PC-9 (cell line): Measurements from ENCODE around the gene HIVEP2. TPM values are rescaled to one million over a fixed set of nuclear protein-coding genes. Genes with fewer than 3 reads are reported as not detected.

ENCODE experiments used
- BruUV-seq: library from RNA; stranded (reverse); fragments of 400-500 nt; replicated peaks from 2 replicates; lab custom pipeline; 2021; lab: Mats Ljungman, UMichigan
- CTCF ChIA-PET: fragments of 300-600 bp; sonication (Branson Sonifier 250); formaldehyde crosslinking; loops from one replicate; lab custom pipeline; 2022; ENCODE audit warnings: antibody characterized with exemption; lab: Charles Lee
- POLR2A ChIA-PET: fragments of 300-600 bp; sonication (Branson Sonifier 250); formaldehyde crosslinking; loops from one replicate; lab custom pipeline; 2022; ENCODE audit warnings: antibody characterized with exemption; ENCODE audit not compliant: unreplicated experiment; lab: Charles Lee
- DNase-seq, 2 experiments: peaks; one replicate each; pipeline versions ENCODE4 v3.0.0 to v3.0.0-alpha.2; 2015 to 2022; ENCODE audit warnings: mixed read lengths in 1 of 2
- H2AFZ ChIP-seq: fragments of 200-600 bp; sonication (generic); 2 replicates; pipeline ENCODE4 v1.8.1; 2017; ENCODE audit warnings: antibody characterized with exemption
- H3F3A ChIP-seq: fragments of 200-600 bp; sonication (generic); 2 replicates; pipeline ENCODE4 v1.8.1; 2017; ENCODE audit warnings: antibody characterized with exemption, mild to moderate bottlenecking, low read depth; ENCODE audit not compliant: insufficient read depth
- H3K27ac ChIP-seq: fragments of 200-600 bp; sonication (generic); 2 replicates; pipeline ENCODE4 v1.6.1; 2016; ENCODE audit warnings: mixed run types
- H3K27me3 ChIP-seq: fragments of 200-600 bp; sonication (generic); 2 replicates; pipeline ENCODE4 v1.6.1; 2016; ENCODE audit warnings: low read depth, mixed run types; ENCODE audit not compliant: insufficient read depth
- H3K36me3 ChIP-seq: fragments of 200-600 bp; sonication (generic); 2 replicates; pipeline ENCODE4 v1.6.1; 2016; ENCODE audit warnings: low read depth, mixed run types
- H3K4me1 ChIP-seq: fragments of 200-600 bp; sonication (generic); replicated peaks from 2 replicates; pipeline ENCODE4 v1.6.1; 2016; ENCODE audit warnings: mixed run types; ENCODE audit not compliant: insufficient read depth
- H3K4me2 ChIP-seq: fragments of 200-600 bp; sonication (generic); 2 replicates; pipeline ENCODE4 v1.6.1; 2017; ENCODE audit warnings: mixed run types
- H3K4me3 ChIP-seq: fragments of 200-600 bp; sonication (generic); 2 replicates; pipeline ENCODE4 v1.6.1; 2016; ENCODE audit warnings: mixed run types
- H3K79me2 ChIP-seq: fragments of 200-600 bp; sonication (generic); 2 replicates; pipeline ENCODE4 v1.6.1; 2017; ENCODE audit warnings: low read depth, mixed run types
- H3K9me2 ChIP-seq: fragments of 200-600 bp; sonication (generic); 2 replicates; pipeline ENCODE4 v1.8.1; 2017; ENCODE audit warnings: mild to moderate bottlenecking; ENCODE audit not compliant: insufficient read depth
- H3K9me3 ChIP-seq: fragments of 200-600 bp; sonication (generic); 2 replicates; pipeline ENCODE4 v1.8.1; 2016; ENCODE audit warnings: low read depth; ENCODE audit not compliant: insufficient read depth
- H4K20me1 ChIP-seq: fragments of 200-600 bp; sonication (generic); 2 replicates; pipeline ENCODE4 v1.8.1; 2017; ENCODE audit not compliant: insufficient read depth
- CTCF ChIP-seq: fragments of 200-600 bp; sonication (generic); conservative IDR thresholded peaks from 2 replicates; pipeline ENCODE4 v1.6.1; 2017; ENCODE audit warnings: mixed run types, antibody characterized with exemption, mild to moderate bottlenecking, moderate library complexity
- EZH2 ChIP-seq: fragments of 200-600 bp; sonication (generic); IDR thresholded peaks from 2 replicates; pipeline ENCODE4 v1.8.0; 2017; ENCODE audit warnings: antibody characterized with exemption, low read depth
- intact Hi-C: fragments of 100-400 bp; cut with micrococcal nuclease; formaldehyde crosslinking; loops from one replicate; pipeline ENCODE4 v1.10.0; 2022; ENCODE audit not compliant: unreplicated experiment
- total RNA-seq: library from RNA; stranded (reverse); gene quantifications from 2 replicates; pipeline ENCODE4 v1.2.3, GENCODE V29; 2021

Gene HIVEP2
- total RNA-seq, 1 experiment from 2014 or later: 10.3 TPM

DNA sequence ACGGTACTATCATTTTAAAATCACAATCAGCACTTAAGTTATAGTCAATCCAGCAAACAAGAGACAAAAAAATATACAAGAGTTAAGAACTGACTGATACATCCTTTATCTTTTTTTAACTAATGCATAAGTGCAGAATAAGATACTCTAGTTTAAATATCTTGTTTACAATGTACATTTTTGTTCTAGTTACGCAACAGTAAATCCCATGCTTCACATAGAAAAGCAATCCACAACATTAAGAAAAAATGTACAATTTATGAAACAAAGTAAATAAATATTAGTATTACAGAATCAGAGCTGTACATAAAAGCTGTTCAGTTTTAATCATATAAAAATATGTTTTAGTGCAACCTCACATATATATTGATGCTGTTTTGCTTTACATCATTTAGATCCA is 192.6 kb downstream of the HIVEP2 start:
- no peaks in the 10 kb centered on the region for H3K79me2 ChIP-seq
- H4K20me1 ChIP-seq: no peaks in the 10 kb centered on the region
- no peak overlapping the region for H3K4me3 ChIP-seq
- ChIA-PET POLR2A (no interaction called here), CTCF (no interaction called here)
- H3K36me3 ChIP-seq: peaks cover 5% of the 10 kb centered on the region; the same call in 1 of the 2 replicates
- TF ChIP-seq CTCF (no peak), EZH2 (no peak)
- no peaks in the 10 kb centered on the region for H3K9me3 ChIP-seq
- no peaks in the 10 kb centered on the region for H3K27me3 ChIP-seq
- no peak overlapping the region for H2AFZ ChIP-seq
- no peak for DNase-seq
- intact Hi-C loops: loop anchor here (10.0 kb wide), 1 partner anchor 672 kb away; no protein-coding TSS in a partner anchor
- no peak overlapping the region for H3K4me2 ChIP-seq
- no peaks in the 10 kb centered on the region for H3K9me2 ChIP-seq
- no peak overlapping the region for H3K27ac ChIP-seq
- H3F3A ChIP-seq: peaks cover 7% of the 10 kb centered on the region
- H3K4me1 ChIP-seq: peaks cover 19% of the 10 kb centered on the region
- no TSS peak for BruUV-seq

GRCh38 chr6:142751452-142751851 is 193.5 kb downstream of the HIVEP2 start:
- Histone ChIP-seq H3K4me1 (peaks cover 10% of the 10 kb centered on the region), H3K9me2 (no peaks in the 10 kb centered on the region), H3K79me2 (no peaks in the 10 kb centered on the region), H3K4me2 (no peak overlapping the region), H3K27ac (no peak overlapping the region), H4K20me1 (no peaks in the 10 kb centered on the region), H3K9me3 (no peaks in the 10 kb centered on the region), H3K4me3 (no peak overlapping the region), H3K27me3 (no peaks in the 10 kb centered on the region), H3K36me3 (no peaks in the 10 kb centered on the region; the same call in 1 of the 2 replicates), H2AFZ (no peak overlapping the region), H3F3A (peaks cover under 1% of the 10 kb centered on the region; the same call in 1 of the 2 replicates)
- BruUV-seq: no TSS peak
- ChIA-PET CTCF (no interaction called here), POLR2A (interaction anchor here (0.6 kb wide), 1 partner anchor 1579 kb away, joined by 4 read pairs; no protein-coding TSS in a partner anchor)
- DNase-seq: no peak
- intact Hi-C loops: loop anchor here (10.0 kb wide), 1 partner anchor 673 kb away; no protein-coding TSS in a partner anchor
- TF ChIP-seq CTCF (no peak), EZH2 (no peak)

DNA sequence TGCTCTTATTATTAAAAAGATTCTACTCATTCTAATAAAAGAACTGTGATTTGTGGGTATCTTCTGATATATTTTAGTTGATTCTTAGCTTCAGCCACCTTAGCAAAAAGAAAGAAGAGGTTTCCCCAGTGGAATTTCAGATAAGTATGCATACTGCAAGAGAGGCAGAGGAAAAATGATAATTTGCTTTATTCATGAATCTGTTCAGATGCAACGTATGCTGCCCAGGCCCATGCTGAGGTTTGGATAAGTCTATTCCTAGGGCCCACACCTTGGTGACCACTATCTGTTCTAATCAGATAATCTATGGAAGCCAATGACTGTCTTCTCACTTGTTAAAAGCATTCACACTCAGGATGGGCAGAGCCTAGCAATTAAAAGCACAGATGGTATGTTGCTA is 194.0 kb downstream of the HIVEP2 start:
- H3K4me2 ChIP-seq: no peak overlapping the region
- no peaks in the 10 kb centered on the region for H3K79me2 ChIP-seq
- intact Hi-C loops: loop anchor here (10.0 kb wide), 1 partner anchor 674 kb away; no protein-coding TSS in a partner anchor
- ChIA-PET CTCF (no interaction called here), POLR2A (no interaction called here)
- no peaks in the 10 kb centered on the region for H3K9me2 ChIP-seq
- no TSS peak for BruUV-seq
- H2AFZ ChIP-seq: no peak overlapping the region
- H3F3A ChIP-seq: no peaks in the 10 kb centered on the region
- DNase-seq: no peak
- H4K20me1 ChIP-seq: no peaks in the 10 kb centered on the region
- TF ChIP-seq CTCF (no peak), EZH2 (no peak)
- no peak overlapping the region for H3K4me3 ChIP-seq
- H3K9me3 ChIP-seq: no peaks in the 10 kb centered on the region
- no peak overlapping the region for H3K27ac ChIP-seq
- peaks cover 7% of the 10 kb centered on the region for H3K4me1 ChIP-seq
- H3K27me3 ChIP-seq: no peaks in the 10 kb centered on the region
- no peaks in the 10 kb centered on the region; the same call in 1 of the 2 replicates for H3K36me3 ChIP-seq
